Jurkat, Clone E6-1 (cell line): Measurements from ENCODE around the gene P4HB.

Source experiments
- DNase-seq: peaks from one replicate; pipeline ENCODE4 v3.0.0-alpha.2; 2011; ENCODE audit warnings: low read depth, low spot score
- H3K4me3 ChIP-seq: 2 replicates; pipeline ENCODE4 v1.5.1; 2011; ENCODE audit warnings: mild to moderate bottlenecking, low read length, control low read depth, moderate library complexity

Gene P4HB

DNA sequence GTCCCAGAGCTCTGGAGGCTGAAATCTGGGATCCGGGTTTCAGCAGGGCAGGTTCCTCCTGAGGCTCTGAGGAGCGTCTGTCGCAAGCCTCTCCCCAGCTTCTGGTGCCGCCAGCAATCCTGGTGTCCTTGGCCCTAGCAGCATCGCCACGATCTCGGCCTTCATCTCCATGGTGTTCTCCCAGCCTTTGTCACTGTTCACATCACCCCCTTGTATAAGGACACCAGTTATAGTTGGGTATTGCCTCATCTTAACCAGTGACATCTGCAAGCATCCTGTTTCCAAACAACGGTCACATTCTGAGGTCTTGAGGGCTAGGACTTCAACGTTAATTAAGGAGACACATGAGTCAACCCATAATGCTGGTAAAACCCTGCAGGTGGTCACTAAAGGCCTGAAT, 22.7 kb downstream of the P4HB start:
- DNase-seq, result no peak

GRCh38 chr17:81834831-81835267, 25.5 kb downstream of the P4HB start, which contains the start of gene PPP1R27:
PPP1R27 (minus strand) TSS chr17:81835050; CDS start chr17:81834953, 97 bp downstream.
- DNase-seq, result no peak

More for the DNA sequence above, 22.7 kb downstream of the P4HB start:
- H3K4me3 ChIP-seq, result no peak overlapping the region

GRCh38 chr17:81833921-81834830, 26.2 kb downstream of the P4HB start:
- peak overlapping the region; percentile 80 for H3K4me3 ChIP-seq
- no peak for DNase-seq

More at GRCh38 chr17:81834831-81835267, 25.5 kb downstream of the P4HB start, which contains the start of gene PPP1R27:
- peak within 1 kb of the TSS; percentile 80 for H3K4me3 ChIP-seq

GRCh38 chr17:81833160-81833920, 27.0 kb downstream of the P4HB start, which contains the start of gene MCRIP1:
MCRIP1 (minus strand) TSS chr17:81833291; CDS start chr17:81824506, 8,785 bp downstream.
- peak; percentile 79 for DNase-seq
- peak within 1 kb of the TSS; percentile 84 for H3K4me3 ChIP-seq

DNA sequence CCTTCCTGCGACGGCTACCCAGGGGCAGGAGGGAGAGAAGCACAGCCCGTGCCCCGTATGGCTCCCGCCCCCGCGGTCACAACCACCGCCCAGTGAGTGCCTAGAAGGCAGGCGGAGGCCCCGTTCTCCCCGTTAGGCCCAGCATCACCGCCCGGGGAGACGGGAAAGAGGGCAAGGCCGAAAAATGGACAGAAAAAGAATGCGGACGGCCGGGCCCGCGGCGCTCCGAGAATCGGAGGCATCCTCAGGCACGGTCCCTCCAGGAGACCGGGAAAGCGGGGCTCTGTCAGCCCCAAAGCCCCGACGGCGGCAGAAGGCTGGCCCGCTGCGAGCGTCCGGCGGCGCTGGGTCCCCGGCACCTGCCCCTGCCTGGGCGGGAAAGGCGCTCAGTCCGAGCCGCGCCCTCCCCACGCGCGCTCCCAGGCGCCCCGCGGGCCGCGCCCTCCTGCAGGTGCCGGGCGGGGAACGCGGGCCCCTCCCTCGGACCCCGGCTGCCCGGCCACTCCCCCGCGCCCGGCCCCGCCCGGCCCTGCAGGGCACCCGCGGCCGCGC, 27.7 kb downstream of the P4HB start:
- no peak for DNase-seq
- peak overlapping the region; percentile 84 for H3K4me3 ChIP-seq

DNA sequence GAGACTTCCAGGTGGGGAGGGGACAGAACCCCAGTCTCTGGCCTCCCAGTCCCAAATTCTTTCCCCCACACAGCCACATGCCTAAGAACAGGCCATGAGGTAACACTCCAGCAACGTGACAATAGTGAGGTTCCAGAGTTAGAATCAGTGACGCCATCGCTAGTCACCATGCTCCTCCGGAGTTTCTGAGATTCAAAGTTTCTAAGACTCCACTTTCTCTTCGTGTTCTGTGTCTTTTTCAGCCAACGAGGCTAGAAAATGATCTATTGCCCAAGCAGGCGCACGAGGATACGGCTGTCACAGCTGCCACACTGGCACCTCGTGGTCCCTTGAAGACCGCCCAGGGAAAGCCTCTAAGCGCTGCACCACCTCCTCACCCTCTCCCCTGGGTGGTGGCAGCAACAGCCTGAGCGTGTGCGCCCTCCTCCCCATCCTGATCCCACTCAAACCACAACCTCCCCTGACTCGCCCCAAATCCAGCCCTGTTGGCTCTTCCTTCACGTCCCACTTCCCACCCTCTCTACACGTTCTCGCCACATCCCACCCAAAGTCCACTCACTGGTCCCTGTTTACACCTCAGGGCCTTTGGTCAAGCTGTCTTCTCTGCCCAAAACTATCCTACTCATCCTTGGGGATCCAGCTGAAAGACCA, 28.3 kb downstream of the P4HB start:
- peak overlapping the region; percentile 84 for H3K4me3 ChIP-seq
- peak; percentile 61 for DNase-seq

- no peak for DNase-seq
- peak overlapping the region; percentile 84 for H3K4me3 ChIP-seq
These were observed 28.8 kb downstream of the P4HB start for GRCh38 chr17:81831563-81831956.

GRCh38 chr17:81829858-81830257, 30.5 kb downstream of the P4HB start:
- DNase-seq, result no peak
- no peak overlapping the region for H3K4me3 ChIP-seq

DNA sequence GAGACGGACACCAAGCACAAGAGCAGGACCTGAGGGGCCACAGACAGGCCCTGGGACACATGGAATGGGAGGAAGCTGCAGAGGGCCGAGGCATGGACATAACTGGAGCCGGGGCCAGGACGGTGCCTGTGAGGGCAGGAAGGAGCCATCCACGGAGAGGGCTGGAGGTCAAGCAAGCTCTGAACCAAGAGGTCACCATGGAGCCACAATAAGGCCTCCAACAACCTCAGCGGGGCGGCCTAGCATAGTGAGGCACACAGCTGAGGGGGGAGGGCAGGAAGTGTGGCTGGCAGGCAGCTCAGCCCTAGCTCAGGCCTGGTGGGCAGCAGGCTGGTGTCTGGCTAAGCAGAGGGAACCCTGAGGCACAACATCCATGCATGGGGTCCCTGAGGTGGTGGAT, 31.7 kb downstream of the P4HB start:
- no peak overlapping the region for H3K4me3 ChIP-seq

GRCh38 chr17:81825841-81826466, 34.4 kb downstream of the P4HB start:
- no peak overlapping the region for H3K4me3 ChIP-seq
- no peak for DNase-seq

More for the DNA sequence above, 31.7 kb downstream of the P4HB start:
- DNase-seq, result no peak

- H3K4me3 ChIP-seq, result no peak overlapping the region
- DNase-seq, result no peak
These were observed 35.7 kb downstream of the P4HB start for GRCh38 chr17:81824595-81824994.

DNA sequence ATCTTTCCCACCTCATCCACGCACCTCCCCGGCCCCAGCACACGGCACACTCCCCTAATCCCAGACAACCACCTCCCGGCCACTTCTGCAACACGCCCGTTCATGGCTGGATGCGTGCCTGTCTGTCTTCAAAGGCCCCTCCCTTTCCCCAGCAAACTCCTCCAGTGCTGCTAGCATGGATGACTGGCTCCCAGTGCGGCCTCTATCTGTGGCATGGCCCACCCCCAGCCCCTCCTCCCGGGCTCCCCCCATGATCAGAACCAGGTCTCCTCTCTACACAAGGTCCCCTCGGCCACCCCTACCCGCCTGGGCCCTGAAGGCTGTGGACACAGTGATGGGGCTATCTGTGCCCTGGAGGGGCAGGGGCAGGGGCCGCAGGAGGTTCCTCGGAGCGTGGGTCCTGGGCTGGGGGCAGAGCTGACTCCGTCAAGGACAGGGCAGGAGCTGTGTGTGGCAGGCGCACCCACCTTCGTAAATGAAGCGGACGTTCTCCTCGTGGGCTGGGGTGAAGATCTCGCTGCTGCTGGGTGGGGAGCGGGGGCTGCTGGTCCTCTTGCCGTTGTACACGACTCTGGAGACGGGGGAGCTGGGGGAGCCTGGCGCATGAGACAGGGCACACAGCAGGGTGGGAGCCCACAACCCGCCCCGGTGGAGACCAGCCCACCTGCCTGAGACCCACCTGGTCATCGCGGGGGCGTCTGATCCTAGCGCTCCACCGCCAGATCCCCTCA, 36.4 kb downstream of the P4HB start:
- DNase-seq, result no peak
- no peak overlapping the region for H3K4me3 ChIP-seq

DNA sequence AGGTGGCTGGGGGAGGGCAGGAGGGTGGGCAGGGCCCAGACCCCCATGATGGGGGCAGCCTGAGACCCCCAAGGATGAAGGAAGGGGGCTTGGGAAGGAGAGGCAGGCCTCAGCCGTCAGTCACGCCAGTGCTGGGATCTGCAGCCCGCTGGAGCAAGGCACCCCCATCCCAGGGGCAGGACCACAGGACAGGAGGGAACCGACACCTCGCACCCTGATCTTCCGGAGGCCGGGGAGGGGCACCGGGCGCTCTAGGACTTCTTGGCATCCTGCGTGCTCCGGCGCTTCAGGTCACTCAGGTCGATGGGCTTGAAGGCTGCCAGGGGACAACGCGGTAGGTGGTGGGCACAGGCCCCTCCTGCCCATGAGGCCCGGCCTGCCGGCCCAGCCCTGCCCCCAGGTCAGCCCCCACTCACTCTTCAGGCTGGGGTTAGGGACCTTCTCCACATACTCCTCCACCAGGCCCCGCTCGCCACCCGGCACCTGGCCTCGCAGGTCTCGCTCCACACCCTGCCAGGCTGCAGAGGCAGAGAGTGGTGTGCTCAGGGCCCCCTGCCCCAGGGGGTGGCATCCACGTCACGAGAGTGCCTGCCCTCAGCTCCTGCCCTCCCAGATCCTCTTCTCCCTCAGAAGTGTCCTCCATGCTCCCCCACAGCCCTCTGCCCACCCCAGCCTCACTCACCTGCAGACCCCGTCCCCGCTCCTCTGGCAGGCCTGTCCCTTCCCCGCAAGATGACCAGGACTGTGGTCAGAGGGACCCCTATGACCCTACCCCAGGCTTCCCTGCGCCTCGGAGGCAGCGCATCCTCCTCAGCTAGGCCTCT, 37.1 kb downstream of the P4HB start:
- H3K4me3 ChIP-seq, result no peak overlapping the region
- no peak for DNase-seq

GRCh38 chr17:81822312-81822637, 38.1 kb downstream of the P4HB start:
- no peak overlapping the region for H3K4me3 ChIP-seq
- no peak for DNase-seq

- DNase-seq, result no peak
These were observed 38.6 kb downstream of the P4HB start for GRCh38 chr17:81821603-81822311.

GRCh38 chr17:81821147-81821546, 39.2 kb downstream of the P4HB start:
- no peak for DNase-seq
- H3K4me3 ChIP-seq, result no peak overlapping the region

More at GRCh38 chr17:81821603-81822311, 38.6 kb downstream of the P4HB start:
- H3K4me3 ChIP-seq, result no peak overlapping the region

DNA sequence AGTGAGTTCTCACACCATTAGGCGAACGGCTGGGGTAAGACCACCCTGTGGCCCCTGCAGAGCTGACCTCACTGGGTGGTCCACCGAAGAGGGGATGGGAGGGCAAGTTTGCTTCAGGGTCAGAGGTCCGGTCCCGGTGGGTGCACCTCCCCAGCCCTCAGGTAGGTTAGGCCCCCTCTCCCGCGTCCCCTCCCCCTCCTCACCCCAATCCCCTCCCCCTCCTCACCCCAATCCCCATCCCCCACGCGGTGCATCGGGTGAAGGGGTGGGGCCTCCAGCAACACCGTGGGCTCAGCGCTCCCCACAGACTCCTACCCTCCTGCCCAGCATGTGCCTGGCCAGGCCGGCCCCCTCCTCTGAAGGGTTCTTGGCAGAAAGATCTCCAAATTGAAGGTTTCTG, 40.6 kb downstream of the P4HB start:
- H3K4me3 ChIP-seq, result no peak overlapping the region
- DNase-seq, result no peak
